LNCAP (cell line): Measurements from ENCODE around the gene N4BP2.

Source experiments
- TF ChIP-seq, protein P1 (sequence below): fragments of 450-650 bp; IDR thresholded peaks from 2 replicates; pipeline ENCODE4 v1.5.1; 2017; ENCODE audit warnings: mild to moderate bottlenecking

Gene N4BP2

GRCh38 chr4:40112027-40112792, 55.6 kb downstream of the N4BP2 start:
- TF ChIP-seq, protein P1, sequence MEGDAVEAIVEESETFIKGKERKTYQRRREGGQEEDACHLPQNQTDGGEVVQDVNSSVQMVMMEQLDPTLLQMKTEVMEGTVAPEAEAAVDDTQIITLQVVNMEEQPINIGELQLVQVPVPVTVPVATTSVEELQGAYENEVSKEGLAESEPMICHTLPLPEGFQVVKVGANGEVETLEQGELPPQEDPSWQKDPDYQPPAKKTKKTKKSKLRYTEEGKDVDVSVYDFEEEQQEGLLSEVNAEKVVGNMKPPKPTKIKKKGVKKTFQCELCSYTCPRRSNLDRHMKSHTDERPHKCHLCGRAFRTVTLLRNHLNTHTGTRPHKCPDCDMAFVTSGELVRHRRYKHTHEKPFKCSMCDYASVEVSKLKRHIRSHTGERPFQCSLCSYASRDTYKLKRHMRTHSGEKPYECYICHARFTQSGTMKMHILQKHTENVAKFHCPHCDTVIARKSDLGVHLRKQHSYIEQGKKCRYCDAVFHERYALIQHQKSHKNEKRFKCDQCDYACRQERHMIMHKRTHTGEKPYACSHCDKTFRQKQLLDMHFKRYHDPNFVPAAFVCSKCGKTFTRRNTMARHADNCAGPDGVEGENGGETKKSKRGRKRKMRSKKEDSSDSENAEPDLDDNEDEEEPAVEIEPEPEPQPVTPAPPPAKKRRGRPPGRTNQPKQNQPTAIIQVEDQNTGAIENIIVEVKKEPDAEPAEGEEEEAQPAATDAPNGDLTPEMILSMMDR = no peak

DNA sequence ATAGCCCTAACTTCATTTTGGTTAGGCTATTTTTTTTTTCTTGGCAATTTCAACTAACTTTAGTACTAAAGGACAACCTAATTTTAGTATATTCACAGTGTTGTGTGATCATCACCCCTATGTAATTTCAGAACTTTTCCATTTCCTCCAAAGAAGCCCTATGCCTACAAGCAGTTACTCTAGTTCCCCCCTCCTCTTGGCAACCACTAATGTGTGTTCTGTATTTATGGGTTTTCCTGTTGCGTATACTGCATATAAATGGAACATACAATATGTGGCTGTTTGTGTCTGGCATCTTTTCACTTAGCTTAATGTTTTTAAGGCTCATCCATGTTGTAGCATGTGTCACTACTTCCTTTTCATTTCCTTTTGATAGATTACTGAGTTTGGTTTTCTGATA, 57.6 kb downstream of the N4BP2 start:
- TF ChIP-seq, protein P1 = no peak

- TF ChIP-seq, protein P1 = no peak
Observed at GRCh38 chr4:40118861-40119260, 62.2 kb downstream of the N4BP2 start.

- TF ChIP-seq, protein P1 = no peak
Observed at GRCh38 chr4:40119344-40119743, 62.7 kb downstream of the N4BP2 start.

GRCh38 chr4:40121515-40121914, 64.9 kb downstream of the N4BP2 start:
- TF ChIP-seq, protein P1 = no peak

DNA sequence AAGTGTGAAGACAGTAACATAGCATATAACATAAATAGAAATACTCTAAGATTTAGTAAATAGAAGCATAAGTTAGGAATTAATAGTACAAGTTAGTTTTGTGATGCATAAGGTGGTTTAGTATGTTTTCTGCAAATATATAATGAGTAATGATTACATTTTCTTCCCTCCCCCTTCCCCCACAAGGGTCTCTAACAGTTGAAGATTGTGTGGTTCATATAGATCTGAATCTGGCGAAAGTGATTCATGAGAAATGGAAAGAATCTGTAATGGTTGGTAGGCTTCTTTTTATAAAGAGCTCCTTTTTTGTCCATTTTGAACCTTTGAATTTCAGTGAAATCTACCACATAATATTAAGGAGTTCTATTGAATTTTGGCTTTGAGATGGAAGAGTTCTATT, 66.3 kb downstream of the N4BP2 start:
- TF ChIP-seq, protein P1 = no peak

GRCh38 chr4:40124690-40125089, 68.0 kb downstream of the N4BP2 start:
- TF ChIP-seq, protein P1 = no peak
